Testis (tissue), 2 donors: ENCODE measurements around the gene KRT35.

Experiments
- POLR2A ChIP-seq: fragments of 450-650 bp; IDR thresholded peaks from one replicate; pipeline ENCODE4 v1.6.1; 2017; ENCODE audit warnings: antibody characterized with exemption, mild to moderate bottlenecking, moderate library complexity
- TF ChIP-seq, protein P1 (sequence below), 3 experiments: fragments of 450-650 bp in 2 of 3; fragments of 200-600 bp in 1 of 3; sonication (generic) in 1 of 3; IDR thresholded peaks; one replicate each; pipeline ENCODE4 v1.5.1; 2016 to 2019; ENCODE audit warnings: antibody characterized with exemption in 3 of 3, mild to moderate bottlenecking in 2 of 3, moderate library complexity in 1 of 3

DNA sequence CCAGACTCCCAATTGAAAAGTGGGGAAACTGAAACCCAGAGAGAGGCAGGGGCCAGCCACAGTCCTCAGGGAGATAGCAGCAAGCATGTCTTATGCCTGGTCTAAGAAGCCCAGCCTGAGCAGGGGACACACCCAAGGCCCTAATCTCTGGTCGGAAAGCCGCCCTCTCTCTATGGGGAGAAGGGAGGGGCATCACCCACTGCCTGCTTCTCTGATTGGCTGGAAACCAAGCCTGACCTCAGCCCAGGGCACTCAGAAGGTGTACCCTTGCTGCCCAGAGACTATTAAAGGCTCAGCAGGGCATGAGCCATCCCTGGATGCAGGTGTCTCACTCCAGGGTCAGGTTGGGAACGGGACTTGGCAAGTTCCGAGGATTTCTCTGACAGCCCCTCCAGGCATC, 30.2 kb upstream of the KRT35 start:
- TF ChIP-seq, protein P1, sequence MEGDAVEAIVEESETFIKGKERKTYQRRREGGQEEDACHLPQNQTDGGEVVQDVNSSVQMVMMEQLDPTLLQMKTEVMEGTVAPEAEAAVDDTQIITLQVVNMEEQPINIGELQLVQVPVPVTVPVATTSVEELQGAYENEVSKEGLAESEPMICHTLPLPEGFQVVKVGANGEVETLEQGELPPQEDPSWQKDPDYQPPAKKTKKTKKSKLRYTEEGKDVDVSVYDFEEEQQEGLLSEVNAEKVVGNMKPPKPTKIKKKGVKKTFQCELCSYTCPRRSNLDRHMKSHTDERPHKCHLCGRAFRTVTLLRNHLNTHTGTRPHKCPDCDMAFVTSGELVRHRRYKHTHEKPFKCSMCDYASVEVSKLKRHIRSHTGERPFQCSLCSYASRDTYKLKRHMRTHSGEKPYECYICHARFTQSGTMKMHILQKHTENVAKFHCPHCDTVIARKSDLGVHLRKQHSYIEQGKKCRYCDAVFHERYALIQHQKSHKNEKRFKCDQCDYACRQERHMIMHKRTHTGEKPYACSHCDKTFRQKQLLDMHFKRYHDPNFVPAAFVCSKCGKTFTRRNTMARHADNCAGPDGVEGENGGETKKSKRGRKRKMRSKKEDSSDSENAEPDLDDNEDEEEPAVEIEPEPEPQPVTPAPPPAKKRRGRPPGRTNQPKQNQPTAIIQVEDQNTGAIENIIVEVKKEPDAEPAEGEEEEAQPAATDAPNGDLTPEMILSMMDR (IDR thresholded peaks at IDR 0.05), result no peak
- TF ChIP-seq POLR2A, result no peak
